Natural killer cell (primary cell): ENCODE data around the gene CPSF4. TPM values are rescaled to one million over a fixed set of nuclear protein-coding genes. Genes with fewer than 3 reads are reported as not detected.

Source experiments
- ATAC-seq, 3 donors: fragments of 150-1000 bp in 2 of 3; fragments of 200-7000 bp in 1 of 3; cut with Tn5 transposase; 1 replicate in 1 of 3; 2 replicates in 2 of 3; pipeline ENCODE4 v1.10.0; 2021; ENCODE audit warnings: mild to moderate bottlenecking in 2 of 3, moderate library complexity in 2 of 3
- DNase-seq, 2 donors: peaks; one replicate each; pipeline versions ENCODE4 v3.0.0 to v3.0.0-alpha.2; 2013 to 2021; ENCODE audit warnings: mixed read lengths in 1 of 2
- H3K27ac ChIP-seq: one replicate; pipeline ENCODE4 v1.5.1; 2013; ENCODE audit warnings: mild to moderate bottlenecking, low read length
- H3K27me3 ChIP-seq: one replicate; pipeline ENCODE4 v1.6.1; 2013; ENCODE audit warnings: low read length; ENCODE audit not compliant: control insufficient read depth, insufficient read depth
- H3K36me3 ChIP-seq: one replicate; pipeline ENCODE4 v1.6.1; 2013; ENCODE audit warnings: low read length; ENCODE audit not compliant: control insufficient read depth, insufficient read depth
- H3K4me1 ChIP-seq: one replicate; pipeline ENCODE4 v1.6.1; 2013; ENCODE audit warnings: low read length; ENCODE audit not compliant: control insufficient read depth, insufficient read depth
- H3K4me3 ChIP-seq: one replicate; pipeline ENCODE4 v1.5.1; 2013; ENCODE audit warnings: low read length
- H3K9me3 ChIP-seq: one replicate; pipeline ENCODE4 v1.6.1; 2013; ENCODE audit warnings: low read length; ENCODE audit not compliant: control insufficient read depth, insufficient read depth
- H3K27ac Mint-ChIP-seq, 2 donors: one replicate each; pipeline ENCODE4 v1.8.0; 2022; ENCODE audit warnings: mild to moderate bottlenecking in 2 of 2, mixed read lengths in 2 of 2, moderate library complexity in 1 of 2
- H3K27me3 Mint-ChIP-seq, 2 donors: one replicate each; pipeline ENCODE4 v1.8.0; 2022; ENCODE audit warnings: low read depth in 2 of 2, mixed read lengths in 2 of 2
- H3K36me3 Mint-ChIP-seq: one replicate; pipeline ENCODE4 v1.8.0; 2022; ENCODE audit warnings: mixed read lengths
- H3K4me1 Mint-ChIP-seq, 2 donors: one replicate each; pipeline ENCODE4 v1.8.0; 2022; ENCODE audit warnings: mixed read lengths in 2 of 2
- H3K4me3 Mint-ChIP-seq: one replicate; pipeline ENCODE4 v1.8.0; 2022; ENCODE audit warnings: mild to moderate bottlenecking, moderate library complexity, mixed read lengths
- H3K9me3 Mint-ChIP-seq, 2 donors: one replicate each; pipeline ENCODE4 v1.8.0; 2022; ENCODE audit warnings: mixed read lengths in 2 of 2
- WGBS: methylation state at CpG from one replicate; pipeline ENCODE4 v1.1.7; 2013; ENCODE audit warnings: missing lambda C conversion rate; ENCODE audit not compliant: insufficient coverage; 5-methylcytosine and 5-hydroxymethylcytosine counted together
- intact Hi-C: fragments of 100-400 bp; cut with micrococcal nuclease; formaldehyde crosslinking; loops from one replicate; pipeline ENCODE4 v1.14.2; 2022
- total RNA-seq, 4 donors: library from RNA; stranded (reverse); fragments of 120-200 nt in 1 of 4; gene quantifications; one replicate each; pipeline versions ENCODE4 v1.2.3 to v1.2.4, GENCODE V29; 2013 to 2022
- TF ChIP-seq, protein P1 (sequence below): fragments of 200-600 bp; IDR thresholded peaks from one replicate; pipeline ENCODE4 v1.8.0; 2022; ENCODE audit warnings: antibody characterized with exemption

CPSF4 gene
- total RNA-seq, 3 donors from 2014 or later (not counting 1 experiment from before 2014, with no cell fraction given) = 54.0 to 61.6 (median 54.8) TPM

DNA sequence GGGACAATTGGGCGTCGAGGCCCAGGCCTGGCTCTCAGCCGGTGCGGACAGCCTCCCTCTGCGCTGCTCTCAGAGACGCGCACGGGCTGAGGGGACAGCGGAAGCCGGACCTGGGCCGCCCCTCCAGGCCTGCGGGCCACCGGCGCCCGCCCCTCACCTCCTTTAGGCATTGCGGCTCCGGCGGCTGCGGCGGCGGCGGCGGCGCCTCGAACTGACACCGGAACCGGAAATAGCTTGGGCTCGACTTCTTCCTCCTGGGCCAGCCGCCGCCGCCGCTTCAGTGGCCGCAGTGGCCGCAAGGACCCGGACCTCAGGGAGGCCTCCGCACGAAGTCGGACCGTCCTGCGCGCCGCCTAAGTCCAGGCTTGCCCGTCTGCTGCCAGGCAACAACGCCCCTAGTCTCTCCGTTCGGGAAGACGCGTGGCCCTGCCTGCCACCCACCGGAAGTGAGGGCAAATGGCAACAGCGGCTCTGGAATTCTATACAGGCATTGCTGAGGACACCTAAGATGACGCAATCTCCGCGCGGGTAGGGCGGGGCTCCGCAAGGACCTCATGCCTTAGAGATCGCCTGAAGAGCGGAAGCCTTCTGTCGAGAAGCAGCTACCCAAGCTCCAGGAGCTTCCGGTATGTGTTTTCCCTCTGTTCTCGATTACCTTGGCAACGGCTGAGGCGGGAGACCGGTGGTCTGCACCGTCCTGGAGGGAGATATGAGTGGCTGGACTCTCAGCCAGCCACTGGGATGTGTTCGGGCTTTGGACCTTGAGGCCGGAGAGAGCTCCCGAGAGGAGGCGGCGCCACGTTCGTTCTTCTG, 30.2 kb upstream of the CPSF4 start, which contains the start of the genes BUD31 and PDAP1:
TSS of gene BUD31 (plus strand) at position 591 of the 813 bp plus-strand sequence. CDS start 2,124 bp downstream, outside the sequence.
TSS of gene PDAP1 (minus strand) at position 219 of the 813 bp plus-strand sequence. CDS start at position 170, 49 bp downstream.
- DNase-seq (peak; percentile 95 to 98), ATAC-seq (peak; percentile 84 to 95 (median 85))
- H3K27ac Mint-ChIP-seq = peak within 1 kb of the TSS; percentile 93
- Histone ChIP-seq H3K27ac (peak within 1 kb of the TSS; percentile 98), H3K36me3 (peaks cover 37% of the 10 kb centered on the region), H3K27me3 (no peaks in the 10 kb centered on the region), H3K9me3 (no peaks in the 10 kb centered on the region), H3K4me1 (peaks cover 57% of the 10 kb centered on the region), H3K4me3 (peak within 1 kb of the TSS; percentile 83)
- WGBS = under 1% methylated on average over 72 of the region's 72 CpGs
- intact Hi-C loops = loop anchor here (1.0 to 5.0 kb wide), 6 partner anchors 16 to 144 kb away; partner anchors contain the start of genes ARPC1B, FAM200A, ZKSCAN5 and ZNF789
- no peaks in the 10 kb centered on the region for H3K27me3 Mint-ChIP-seq
- peak within 1 kb of the TSS; percentile 96 for H3K4me3 Mint-ChIP-seq
- no peaks in the 10 kb centered on the region for H3K9me3 Mint-ChIP-seq
- peaks cover 50 to 59% of the 10 kb centered on the region in 2 donors for H3K4me1 Mint-ChIP-seq
- H3K36me3 Mint-ChIP-seq = peaks cover 6% of the 10 kb centered on the region
- TF ChIP-seq, protein P1, sequence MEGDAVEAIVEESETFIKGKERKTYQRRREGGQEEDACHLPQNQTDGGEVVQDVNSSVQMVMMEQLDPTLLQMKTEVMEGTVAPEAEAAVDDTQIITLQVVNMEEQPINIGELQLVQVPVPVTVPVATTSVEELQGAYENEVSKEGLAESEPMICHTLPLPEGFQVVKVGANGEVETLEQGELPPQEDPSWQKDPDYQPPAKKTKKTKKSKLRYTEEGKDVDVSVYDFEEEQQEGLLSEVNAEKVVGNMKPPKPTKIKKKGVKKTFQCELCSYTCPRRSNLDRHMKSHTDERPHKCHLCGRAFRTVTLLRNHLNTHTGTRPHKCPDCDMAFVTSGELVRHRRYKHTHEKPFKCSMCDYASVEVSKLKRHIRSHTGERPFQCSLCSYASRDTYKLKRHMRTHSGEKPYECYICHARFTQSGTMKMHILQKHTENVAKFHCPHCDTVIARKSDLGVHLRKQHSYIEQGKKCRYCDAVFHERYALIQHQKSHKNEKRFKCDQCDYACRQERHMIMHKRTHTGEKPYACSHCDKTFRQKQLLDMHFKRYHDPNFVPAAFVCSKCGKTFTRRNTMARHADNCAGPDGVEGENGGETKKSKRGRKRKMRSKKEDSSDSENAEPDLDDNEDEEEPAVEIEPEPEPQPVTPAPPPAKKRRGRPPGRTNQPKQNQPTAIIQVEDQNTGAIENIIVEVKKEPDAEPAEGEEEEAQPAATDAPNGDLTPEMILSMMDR = no peak

DNA sequence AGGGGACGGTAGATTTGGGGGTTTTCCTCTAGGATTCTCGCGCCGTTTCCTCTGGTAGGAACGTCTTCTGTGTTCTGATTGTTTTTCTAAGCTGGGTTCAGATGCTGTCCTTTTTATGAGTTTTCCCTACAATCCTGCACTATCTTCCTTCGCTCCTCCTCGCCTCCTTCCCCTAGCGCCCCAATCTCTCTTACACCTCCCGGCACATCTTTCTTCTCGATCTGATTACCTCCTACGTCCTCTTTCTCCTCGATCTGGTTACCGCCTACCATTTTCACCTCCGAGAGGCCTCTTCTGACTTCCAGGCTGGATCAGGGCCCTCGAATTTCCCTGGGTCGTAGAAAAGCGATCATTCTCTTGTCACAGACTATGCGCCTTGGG, 29.6 kb upstream of the CPSF4 start:
- Histone ChIP-seq H3K9me3 (no peaks in the 10 kb centered on the region), H3K4me1 (peaks cover 51% of the 10 kb centered on the region), H3K4me3 (peak overlapping the region; percentile 83), H3K36me3 (peaks cover 34% of the 10 kb centered on the region), H3K27me3 (no peaks in the 10 kb centered on the region), H3K27ac (peak overlapping the region; percentile 98)
- no peak for DNase-seq
- Mint-ChIP-seq H3K36me3 (peaks cover 6% of the 10 kb centered on the region), H3K27ac (peak overlapping the region; percentile 93), H3K4me1 (peaks cover 46 to 55% of the 10 kb centered on the region in 2 donors), H3K27me3 (no peaks in the 10 kb centered on the region), H3K4me3 (peak overlapping the region; percentile 96), H3K9me3 (no peaks in the 10 kb centered on the region)
- TF ChIP-seq, protein P1 = no peak
- under 1% methylated on average over 18 of the region's 18 CpGs for whole genome bisulfite sequencing
- ATAC-seq = peak in 1 of 3 donors; percentile 4
- intact Hi-C loops = loop anchor here (2.0 to 5.0 kb wide), 4 partner anchors 16 to 143 kb away; partner anchors contain the start of genes ARPC1B, FAM200A and ZKSCAN5

DNA sequence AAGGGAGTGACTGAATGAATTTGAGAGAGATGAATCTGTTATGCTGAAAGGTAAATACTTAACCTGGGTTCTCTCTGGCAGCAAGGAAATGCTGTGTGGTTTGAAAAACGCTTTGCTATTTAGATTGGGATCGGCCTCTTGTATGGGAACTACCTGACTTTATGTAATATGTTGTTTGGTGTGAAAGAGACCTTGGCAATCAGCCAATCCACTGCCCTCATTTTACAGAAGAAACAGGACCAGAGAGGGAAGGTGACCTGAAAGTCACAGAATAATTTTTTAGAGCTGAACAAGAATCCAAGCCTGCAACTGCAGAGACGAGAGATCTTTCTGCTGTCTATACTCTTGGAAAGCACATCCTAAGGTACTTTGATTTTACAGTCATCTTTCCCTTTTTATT, 28.9 kb upstream of the CPSF4 start:
- 44% methylated on average over 2 of the region's 3 CpGs for WGBS
- no peaks in the 10 kb centered on the region for H3K9me3 Mint-ChIP-seq
- no peaks in the 10 kb centered on the region for H3K9me3 ChIP-seq
- H3K27ac Mint-ChIP-seq = peak overlapping the region; percentile 93
- H3K4me3 ChIP-seq = peak overlapping the region; percentile 83
- TF ChIP-seq, protein P1 = no peak
- peak in 1 of 2 donors; percentile 57 for DNase-seq
- H3K36me3 ChIP-seq = peaks cover 34% of the 10 kb centered on the region
- H3K27me3 Mint-ChIP-seq = no peaks in the 10 kb centered on the region
- H3K27ac ChIP-seq = peak overlapping the region; percentile 98
- peaks cover 40 to 51% of the 10 kb centered on the region in 2 donors for H3K4me1 Mint-ChIP-seq
- intact Hi-C loops = loop anchor here (2.0 to 5.0 kb wide), 4 partner anchors 17 to 142 kb away; partner anchors contain the start of genes ARPC1B, FAM200A and ZKSCAN5
- no peaks in the 10 kb centered on the region for H3K27me3 ChIP-seq
- H3K36me3 Mint-ChIP-seq = peaks cover 9% of the 10 kb centered on the region
- peak overlapping the region; percentile 96 for H3K4me3 Mint-ChIP-seq
- ATAC-seq = no peak
- peaks cover 45% of the 10 kb centered on the region for H3K4me1 ChIP-seq
